K562 (cell line): Measurements from ENCODE around the gene AMELX. TPM values are rescaled to one million over a fixed set of nuclear protein-coding genes. Genes with fewer than 3 reads are reported as not detected.

Source experiments
- ARID3A ChIP-seq: IDR thresholded peaks from 2 replicates; pipeline ENCODE4 v1.6.1; 2012; ENCODE audit warnings: low read depth, low read length, improper control_type of control experiment, borderline replicate concordance
- E2F6 ChIP-seq, 2 experiments: IDR thresholded peaks; 2 replicates each; pipeline ENCODE4 v1.6.1; 2011; ENCODE audit warnings: borderline replicate concordance in 1 of 2, control low read depth in 1 of 2, low read depth in 1 of 2, low read length in 1 of 2, mild to moderate bottlenecking in 1 of 2, mixed read lengths in 1 of 2, moderate library complexity in 1 of 2; ENCODE audit not compliant: insufficient read depth in 1 of 2, insufficient read length in 1 of 2, poor library complexity in 1 of 2, severe bottlenecking in 1 of 2; ENCODE audit errors: extremely low read depth in 1 of 2
- HDAC2 ChIP-seq: fragments of 450-650 bp; IDR thresholded peaks from 2 replicates; pipeline ENCODE4 v1.6.1; 2016; ENCODE audit warnings: mild to moderate bottlenecking
- MAFF ChIP-seq: IDR thresholded peaks from 2 replicates; pipeline ENCODE4 v1.6.1; 2012; ENCODE audit warnings: low read length, improper control_type of control experiment
- NBN ChIP-seq: fragments of 450-650 bp; IDR thresholded peaks from 2 replicates; pipeline ENCODE4 v1.6.1; 2016; ENCODE audit warnings: low read depth, mild to moderate bottlenecking
- POLR2A ChIP-seq: fragments of 450-650 bp; conservative IDR thresholded peaks from 2 replicates; pipeline ENCODE4 v1.6.1; 2016
- PURB ChIP-seq: sonication (generic); formaldehyde crosslinking; IDR thresholded peaks from 2 replicates; pipeline ENCODE4 v1.9.0; 2021; ENCODE audit warnings: low read depth, mild to moderate bottlenecking, missing genetic modification reagents
- RBM39 ChIP-seq: fragments of 200-400 bp; formaldehyde crosslinking; optimal IDR thresholded peaks from 2 replicates; pipeline ENCODE3; 2018; ENCODE audit warnings: low read depth, low read length
- RERE ChIP-seq: sonication (generic); formaldehyde crosslinking; IDR thresholded peaks from 2 replicates; pipeline ENCODE4 v1.8.0; 2023; ENCODE audit warnings: missing genetic modification reagents, mild to moderate bottlenecking, borderline replicate concordance
- SIN3A ChIP-seq, 2 experiments: fragments of 150-350 bp in 1 of 2; IDR thresholded peaks; 2 replicates each; pipeline ENCODE4 v1.6.1; 2011 to 2016; ENCODE audit warnings: borderline replicate concordance in 2 of 2, low read depth in 2 of 2, low read length in 2 of 2, mild to moderate bottlenecking in 2 of 2, moderate library complexity in 2 of 2; ENCODE audit not compliant: control insufficient read depth in 1 of 2
- SIRT6 ChIP-seq: IDR thresholded peaks from one replicate; pipeline ENCODE4 v1.6.1; 2012; ENCODE audit warnings: low read depth, mild to moderate bottlenecking, control low read depth, inconsistent platforms, low read length, moderate library complexity
- SRSF7 ChIP-seq: fragments of 200-400 bp; formaldehyde crosslinking; optimal IDR thresholded peaks from 2 replicates; pipeline ENCODE3; 2017; ENCODE audit warnings: mild to moderate bottlenecking, low read depth, low read length
- ZNF507 ChIP-seq: conservative IDR thresholded peaks from 2 replicates; pipeline ENCODE4 v1.6.1; 2017; ENCODE audit warnings: missing genetic modification characterization, missing compliant biosample characterization
- ZNF583 ChIP-seq: fragments of 250-450 bp; sonication (Bioruptor Pico); IDR thresholded peaks from 2 replicates; pipeline ENCODE4 v1.4.0; 2020
- polyA plus RNA-seq, 8 experiments: library from polyadenylated mRNA; depleted of rRNA in 4 of 8; stranded (reverse) in 5 of 8; unstranded in 3 of 8; fragments of >200 nt; fragmentation: Nextera tagmentation in 2 of 8; fragmentation: Illumina TruSeq in 1 of 8; extraction: Ambion mirVana in 2 of 8; extraction: Trizol in 1 of 8; gene quantifications; 2 replicates each; pipeline versions ENCODE4 v1.2.1 to v1.2.3, GENCODE V29; 2011 to 2014; ENCODE audit warnings: inconsistent platforms in 1 of 8, missing spikeins in 1 of 8
- total RNA-seq, 7 experiments: library from RNA; depleted of rRNA in 6 of 7; stranded (reverse); fragments of >200 nt in 6 of 7; fragmentation: Illumina TruSeq in 2 of 7; extraction: Trizol in 2 of 7; gene quantifications; 2 replicates each; pipeline versions ENCODE4 v1.2.1 to v1.2.3, GENCODE V29; 2011 to 2021; ENCODE audit warnings: low replicate concordance in 1 of 7

AMELX gene
- total and polyA plus RNA-seq, 9 of the 15 experiments (the other 6 are each of a cell fraction or from before 2014, with no cell fraction given) = 0.22 TPM; not detected in 8

- TF ChIP-seq NBN (peak; percentile 75; the same call in 1 of the 2 replicates), ARID3A (no peak), SIN3A (IDR thresholded peaks at IDR 0.05; ENCODE audit: borderline replicate concordance in 2 of 2, control insufficient read depth in 1 of 2, low read depth in 2 of 2, low read length in 2 of 2) (no peak), ZNF583 (CRISPR knock-in tag) (no peak), HDAC2 (0 out of 2 replicates have a peak, but pooled peaks have one; percentile 33), RBM39 (no peak), ZNF507 (no peak), POLR2A (no peak), PURB (CRISPR knock-in tag) (no peak), MAFF (no peak), E2F6 (IDR thresholded peaks at IDR 0.05; ENCODE audit: borderline replicate concordance in 1 of 2, extremely low read depth in 1 of 2, insufficient read depth in 1 of 2, insufficient read length in 1 of 2, low read depth in 1 of 2, low read length in 1 of 2, poor library complexity in 1 of 2, severe bottlenecking in 1 of 2) (no peak), SRSF7 (no peak), RERE (no peak), SIRT6 (no peak)
Measured at GRCh38 chrX:11254417-11255109, 38.6 kb upstream of the AMELX start (continued).
